GM19035 (cell line): ENCODE measurements around the gene PIGZ.

ENCODE experiments used
- ATAC-seq: cut with Tn5 transposase; IDR thresholded peaks from one replicate; pipeline ENCODE4 v1.9.1; 2021; ENCODE audit not compliant: unreplicated experiment

The PIGZ gene

GRCh38 chr3:196927571-196928453 is 40.8 kb downstream of the PIGZ start:
- no peak for ATAC-seq

DNA sequence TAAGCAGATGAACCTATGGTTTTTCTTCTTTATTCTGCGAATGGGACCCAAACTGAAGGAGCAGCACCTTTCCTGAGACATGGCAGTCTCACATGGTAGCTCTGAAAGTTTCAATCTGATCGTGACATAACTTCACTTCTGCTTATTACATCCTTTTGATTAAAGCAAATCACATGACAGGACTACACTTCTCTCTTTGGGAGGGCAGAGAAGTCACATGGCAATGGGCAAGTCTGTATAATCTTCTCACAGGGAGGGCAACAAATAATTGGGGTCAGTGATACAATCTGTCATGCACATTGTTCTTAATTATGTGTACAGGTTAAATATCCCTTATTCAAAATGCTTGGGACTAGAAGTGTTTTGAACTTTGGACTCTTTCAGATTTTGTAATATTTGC is 47.9 kb downstream of the PIGZ start:
- ATAC-seq: no peak

DNA sequence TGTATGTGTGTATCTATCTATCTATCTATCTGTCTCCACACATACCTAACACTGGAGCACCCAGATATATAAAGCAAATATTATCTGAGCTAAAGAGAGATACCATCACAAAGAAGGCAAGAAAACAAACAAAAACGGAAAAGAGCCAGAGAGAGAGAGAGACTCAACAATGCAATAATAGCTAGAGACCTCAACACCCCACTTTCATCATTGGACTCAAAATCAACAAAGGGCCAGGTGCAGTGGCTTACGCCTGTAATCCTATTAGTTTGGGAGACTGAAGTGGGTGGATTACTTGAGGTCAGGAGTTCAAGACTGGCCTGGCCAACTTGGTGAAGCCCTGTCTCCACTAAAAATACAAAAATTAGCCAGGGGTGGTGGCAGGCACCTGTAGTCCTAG is 49.7 kb downstream of the PIGZ start:
- no peak for ATAC-seq

- no peak for ATAC-seq
These were observed 51.6 kb downstream of the PIGZ start for GRCh38 chr3:196916995-196917394.

GRCh38 chr3:196916221-196916620 is 52.4 kb downstream of the PIGZ start:
- no peak for ATAC-seq

DNA sequence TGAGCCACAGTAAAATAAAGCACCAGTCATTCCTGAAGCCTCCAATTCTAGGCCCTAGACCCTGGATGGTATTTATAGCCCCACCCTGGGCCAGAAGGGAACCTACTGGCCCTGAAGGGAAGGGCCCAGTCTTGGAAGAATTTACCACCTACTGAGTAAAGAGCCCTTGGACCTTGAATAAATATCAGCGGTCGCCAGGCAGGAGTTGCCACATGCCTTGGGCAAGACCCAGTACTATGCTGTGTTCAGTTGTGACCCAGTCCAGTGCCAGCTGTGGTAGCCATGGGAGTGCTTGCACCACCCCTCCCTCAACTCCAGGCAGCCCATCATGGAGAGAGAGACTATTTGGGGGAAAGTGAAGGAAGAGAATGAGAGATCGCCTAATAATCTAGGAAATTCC is 53.3 kb downstream of the PIGZ start:
- ATAC-seq: no peak

GRCh38 chr3:196914866-196915265 is 53.8 kb downstream of the PIGZ start:
- no peak for ATAC-seq

GRCh38 chr3:196903740-196904139 is 64.9 kb downstream of the PIGZ start:
- ATAC-seq: no peak

DNA sequence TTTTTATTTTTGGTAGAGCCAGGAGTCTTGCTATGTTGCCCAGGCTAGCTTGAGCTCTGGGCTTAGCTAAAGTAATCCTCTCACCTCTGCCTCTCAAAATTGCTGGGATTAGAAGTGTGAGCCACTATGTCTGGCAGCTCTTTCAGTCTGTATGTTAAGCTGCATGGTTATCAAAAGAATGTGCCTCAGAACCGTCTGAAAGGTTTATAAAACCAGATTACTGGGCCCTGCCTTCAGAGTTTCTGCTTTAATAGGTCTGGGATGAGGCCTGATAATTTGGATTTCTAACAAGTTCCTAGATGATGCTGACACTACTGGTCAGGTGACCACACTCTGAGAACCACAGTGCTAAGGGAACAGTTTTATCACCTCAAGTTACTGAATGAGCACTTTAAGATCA is 66.3 kb downstream of the PIGZ start:
- no peak for ATAC-seq

DNA sequence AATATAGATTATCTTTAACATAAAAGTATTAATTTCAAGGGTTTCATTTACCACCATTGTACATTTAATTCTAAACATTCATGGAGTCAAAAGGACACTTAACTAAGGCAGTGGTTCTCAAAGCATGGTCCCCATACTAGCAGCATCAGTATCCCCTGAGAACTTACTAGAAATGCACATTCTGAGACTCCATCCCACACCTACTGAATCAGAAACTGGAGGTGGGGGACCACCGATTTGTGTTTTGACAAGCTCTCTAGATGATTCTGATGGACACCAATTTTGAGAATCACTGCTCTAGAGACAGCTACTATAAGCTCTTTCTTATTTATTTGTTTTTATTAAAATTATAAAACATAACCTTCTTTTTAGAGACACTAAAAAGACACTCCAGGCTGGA is 66.9 kb downstream of the PIGZ start:
- ATAC-seq: no peak
